Stimulated activated CD8-positive, alpha-beta memory T cell treated with anti-CD3 and anti-CD28 coated beads, Interleukin-15, amount 100 ng/mL, for 1 hour (primary cell): ENCODE data around the gene KCNK4.

Experiments used
- DNase-seq: peaks from one replicate; pipeline ENCODE4 v3.0.0-alpha.2; 2020; ENCODE audit warnings: low read depth

Gene KCNK4

GRCh38 chr11:64253481-64253880 lies 37.6 kb upstream of the KCNK4 start:
- DNase-seq: no peak

DNA sequence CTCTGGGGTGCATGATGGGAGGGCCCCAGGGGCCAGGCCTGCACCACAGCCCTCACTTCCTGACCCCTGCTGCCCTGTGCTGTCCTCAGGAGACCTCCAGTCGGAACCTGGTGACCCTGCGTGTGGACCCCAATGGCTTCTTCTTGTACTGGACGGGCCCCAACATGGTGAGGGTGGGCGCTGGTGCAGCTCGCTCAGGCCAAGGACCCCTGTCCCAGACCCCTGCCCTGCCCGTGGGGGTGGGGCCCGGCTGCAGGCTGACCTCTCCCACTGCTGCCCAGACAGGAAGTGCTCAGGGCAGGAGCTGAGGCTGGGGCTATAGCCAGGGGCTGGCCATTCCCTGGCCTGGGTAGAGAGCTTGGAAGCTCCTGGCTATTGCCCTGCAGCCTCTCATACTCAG lies 36.8 kb upstream of the KCNK4 start:
- DNase-seq: no peak

GRCh38 chr11:64255135-64256128 lies 35.7 kb upstream of the KCNK4 start:
- no peak for DNase-seq

- no peak for DNase-seq
These were observed 34.8 kb upstream of the KCNK4 start for GRCh38 chr11:64256300-64256699.

DNA sequence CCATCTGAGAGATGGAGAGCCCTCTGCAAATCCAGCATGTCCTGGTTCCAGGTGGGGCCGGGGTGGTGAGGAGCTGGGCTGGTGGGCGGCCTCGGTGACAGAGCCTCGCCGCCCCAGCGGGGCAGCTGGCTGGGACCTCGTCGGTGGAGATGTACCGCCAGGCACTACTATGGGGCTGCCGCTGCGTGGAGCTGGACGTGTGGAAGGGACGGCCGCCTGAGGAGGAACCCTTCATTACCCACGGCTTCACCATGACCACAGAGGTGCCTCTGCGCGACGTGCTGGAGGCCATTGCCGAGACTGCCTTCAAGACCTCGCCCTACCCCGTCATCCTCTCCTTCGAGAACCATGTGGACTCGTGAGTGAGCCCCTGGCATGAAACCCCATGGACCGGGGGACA lies 32.7 kb upstream of the KCNK4 start:
- no peak for DNase-seq

DNA sequence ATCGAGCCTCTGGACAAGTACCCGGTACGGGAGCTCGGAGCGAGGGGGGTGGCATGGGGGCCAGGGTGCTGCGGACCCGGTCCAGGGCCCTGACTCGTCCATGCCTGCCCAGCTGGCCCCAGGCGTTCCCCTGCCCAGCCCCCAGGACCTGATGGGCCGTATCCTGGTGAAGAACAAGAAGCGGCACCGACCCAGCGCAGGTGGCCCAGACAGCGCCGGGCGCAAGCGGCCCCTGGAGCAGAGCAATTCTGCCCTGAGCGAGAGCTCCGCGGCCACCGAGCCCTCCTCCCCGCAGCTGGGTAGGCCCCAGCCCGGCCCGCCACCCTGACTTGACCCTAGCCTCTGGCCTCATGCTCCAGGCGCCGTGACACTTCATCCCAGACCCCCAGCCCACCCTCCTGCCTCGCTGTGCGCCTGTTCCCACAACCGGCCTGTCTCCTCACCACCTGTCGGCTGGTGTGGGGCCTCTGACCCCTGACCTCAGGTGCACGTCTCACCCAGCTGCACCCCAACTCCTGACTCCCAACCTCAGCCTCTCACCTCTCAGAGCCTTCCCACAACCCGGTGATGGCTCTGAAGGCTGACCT lies 32.1 kb upstream of the KCNK4 start:
- no peak for DNase-seq

DNA sequence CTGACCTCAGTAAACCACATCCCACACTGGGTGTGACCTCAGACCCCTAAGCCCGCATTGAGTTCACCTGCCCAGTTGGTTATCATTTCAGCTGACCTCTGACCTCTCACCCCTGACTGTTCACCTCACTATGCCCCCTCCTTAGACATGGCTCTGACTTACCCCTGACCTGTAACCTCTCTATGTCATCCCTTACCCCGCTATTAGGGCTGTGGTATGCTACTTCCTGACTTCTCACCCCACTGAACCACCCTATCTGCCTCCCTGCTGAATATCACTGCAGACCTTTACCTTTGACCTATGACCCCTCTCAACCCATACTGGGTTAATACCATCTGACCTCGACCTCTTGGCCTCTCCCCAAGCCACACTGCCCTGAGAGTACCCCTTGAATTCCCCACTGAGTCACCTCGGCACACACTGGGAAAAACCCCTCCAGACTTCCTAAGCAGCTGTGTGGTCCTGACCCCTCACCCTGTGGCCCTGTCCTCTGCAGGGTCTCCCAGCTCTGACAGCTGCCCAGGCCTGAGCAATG lies 31.5 kb upstream of the KCNK4 start:
- DNase-seq: no peak

DNA sequence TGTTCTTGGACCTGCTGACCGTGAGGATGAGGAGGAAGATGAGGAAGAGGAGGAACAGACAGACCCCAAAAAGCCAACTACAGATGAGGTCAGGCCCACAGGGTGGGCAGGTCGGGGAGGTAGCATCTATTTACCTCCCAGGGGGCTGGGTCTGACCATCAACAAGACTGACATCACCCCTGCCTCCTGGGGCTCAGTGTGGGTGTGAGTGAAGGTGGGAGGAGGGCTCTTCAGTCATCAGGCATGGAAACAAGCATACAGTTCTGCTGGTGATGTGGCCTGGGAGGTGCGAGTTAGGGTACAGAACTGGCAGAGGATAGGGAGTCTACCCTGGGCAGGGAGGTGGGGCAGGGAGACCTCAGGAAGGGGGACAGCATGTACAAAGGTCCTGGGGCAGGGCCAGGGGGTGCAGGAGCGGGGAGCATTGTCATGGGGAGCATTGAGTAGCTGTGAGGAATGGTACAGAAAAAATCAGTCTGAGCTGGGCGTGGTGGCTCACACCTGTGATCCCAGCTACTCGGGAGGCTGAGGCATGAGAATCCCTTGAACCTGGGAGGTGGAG lies 30.9 kb upstream of the KCNK4 start:
- DNase-seq: no peak

DNA sequence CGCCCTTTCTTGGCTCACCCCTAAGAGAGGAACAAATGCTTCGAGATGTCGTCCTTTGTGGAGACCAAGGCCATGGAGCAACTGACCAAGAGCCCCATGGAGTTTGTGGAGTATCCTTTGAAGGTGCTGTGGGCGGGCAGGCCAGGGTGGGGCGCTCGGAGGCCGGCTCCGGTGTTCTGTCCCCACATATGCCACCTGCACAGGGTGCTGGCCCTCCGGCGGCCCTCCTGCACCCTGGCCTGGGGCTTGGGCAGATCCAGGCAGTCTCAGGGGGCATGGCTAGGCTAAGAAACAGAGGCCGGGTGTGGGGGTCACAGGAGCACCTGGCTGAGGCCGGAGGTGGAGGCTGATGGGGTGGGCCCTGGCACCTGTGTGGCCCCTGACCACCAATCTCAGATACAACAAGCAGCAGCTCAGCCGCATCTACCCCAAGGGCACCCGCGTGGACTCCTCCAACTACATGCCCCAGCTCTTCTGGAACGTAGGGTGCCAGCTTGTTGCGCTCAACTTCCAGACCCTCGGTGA lies 29.5 kb upstream of the KCNK4 start:
- no peak for DNase-seq

DNA sequence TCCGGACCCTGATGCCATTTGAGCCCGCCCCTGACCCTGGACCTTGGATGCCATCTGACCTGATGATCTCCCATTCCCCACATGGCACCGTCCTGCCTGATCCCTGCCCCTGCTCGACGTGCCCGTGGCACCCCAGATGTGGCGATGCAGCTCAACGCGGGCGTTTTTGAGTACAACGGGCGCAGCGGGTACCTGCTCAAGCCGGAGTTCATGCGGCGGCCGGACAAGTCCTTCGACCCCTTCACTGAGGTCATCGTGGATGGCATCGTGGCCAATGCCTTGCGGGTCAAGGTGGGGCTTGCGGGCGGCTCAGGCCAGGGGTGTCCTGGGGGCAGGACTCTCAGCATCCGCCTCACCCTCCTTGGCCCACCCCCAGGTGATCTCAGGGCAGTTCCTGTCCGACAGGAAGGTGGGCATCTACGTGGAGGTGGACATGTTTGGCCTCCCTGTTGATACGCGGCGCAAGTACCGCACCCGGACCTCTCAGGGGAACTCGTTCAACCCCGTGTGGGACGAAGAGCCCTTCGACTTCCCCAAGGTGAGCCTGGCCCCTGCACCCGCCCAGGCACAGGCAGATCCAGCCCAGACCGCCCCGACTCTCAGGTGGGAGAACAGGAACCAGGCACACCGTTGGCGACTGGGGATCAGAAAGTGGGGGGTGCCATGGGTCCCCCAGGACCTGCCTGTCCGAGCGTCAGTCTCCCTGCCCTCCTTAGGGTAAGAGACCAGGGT lies 28.7 kb upstream of the KCNK4 start:
- DNase-seq: no peak

GRCh38 chr11:64263021-64263946 lies 27.8 kb upstream of the KCNK4 start:
- no peak for DNase-seq

DNA sequence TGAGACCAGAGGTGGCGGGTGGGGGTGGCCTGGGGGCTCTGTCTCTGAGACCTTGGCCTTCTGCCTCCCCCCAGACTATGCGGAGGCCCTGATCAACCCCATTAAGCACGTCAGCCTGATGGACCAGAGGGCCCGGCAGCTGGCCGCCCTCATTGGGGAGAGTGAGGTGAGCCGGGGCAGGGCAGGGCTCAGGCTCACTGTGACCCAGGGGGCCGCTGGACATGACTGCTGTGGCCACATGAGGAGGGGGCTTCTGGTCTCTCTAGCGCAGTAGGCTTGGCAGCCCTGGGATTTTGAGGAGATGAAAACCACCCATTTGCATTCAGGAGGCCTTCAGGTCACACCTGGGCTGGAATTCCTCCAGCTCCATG lies 27.2 kb upstream of the KCNK4 start:
- DNase-seq: no peak

DNA sequence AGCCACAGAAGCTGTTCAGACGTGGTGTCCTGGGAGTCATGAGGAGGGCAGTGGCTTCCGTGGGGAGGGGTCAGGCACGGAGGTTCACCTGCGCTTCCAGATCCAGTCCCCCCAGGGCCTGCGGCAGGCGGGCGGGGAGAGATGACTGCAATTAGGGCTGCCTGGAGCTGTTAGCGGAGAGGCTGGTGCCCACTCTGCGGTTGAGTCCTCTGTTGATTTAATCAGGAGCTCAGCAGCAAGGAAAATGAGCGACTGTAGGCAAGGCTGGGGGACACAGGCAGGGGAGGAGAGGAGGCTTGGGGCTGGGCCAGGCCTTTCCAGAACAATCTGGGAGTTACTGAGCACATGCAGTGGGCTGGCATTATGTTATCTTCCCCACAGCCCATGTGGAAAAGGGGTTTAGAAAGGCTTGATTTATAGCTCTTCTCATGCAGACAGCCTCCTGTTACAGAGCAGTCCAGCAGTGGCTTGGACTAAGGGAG lies 26.7 kb upstream of the KCNK4 start:
- DNase-seq: no peak

DNA sequence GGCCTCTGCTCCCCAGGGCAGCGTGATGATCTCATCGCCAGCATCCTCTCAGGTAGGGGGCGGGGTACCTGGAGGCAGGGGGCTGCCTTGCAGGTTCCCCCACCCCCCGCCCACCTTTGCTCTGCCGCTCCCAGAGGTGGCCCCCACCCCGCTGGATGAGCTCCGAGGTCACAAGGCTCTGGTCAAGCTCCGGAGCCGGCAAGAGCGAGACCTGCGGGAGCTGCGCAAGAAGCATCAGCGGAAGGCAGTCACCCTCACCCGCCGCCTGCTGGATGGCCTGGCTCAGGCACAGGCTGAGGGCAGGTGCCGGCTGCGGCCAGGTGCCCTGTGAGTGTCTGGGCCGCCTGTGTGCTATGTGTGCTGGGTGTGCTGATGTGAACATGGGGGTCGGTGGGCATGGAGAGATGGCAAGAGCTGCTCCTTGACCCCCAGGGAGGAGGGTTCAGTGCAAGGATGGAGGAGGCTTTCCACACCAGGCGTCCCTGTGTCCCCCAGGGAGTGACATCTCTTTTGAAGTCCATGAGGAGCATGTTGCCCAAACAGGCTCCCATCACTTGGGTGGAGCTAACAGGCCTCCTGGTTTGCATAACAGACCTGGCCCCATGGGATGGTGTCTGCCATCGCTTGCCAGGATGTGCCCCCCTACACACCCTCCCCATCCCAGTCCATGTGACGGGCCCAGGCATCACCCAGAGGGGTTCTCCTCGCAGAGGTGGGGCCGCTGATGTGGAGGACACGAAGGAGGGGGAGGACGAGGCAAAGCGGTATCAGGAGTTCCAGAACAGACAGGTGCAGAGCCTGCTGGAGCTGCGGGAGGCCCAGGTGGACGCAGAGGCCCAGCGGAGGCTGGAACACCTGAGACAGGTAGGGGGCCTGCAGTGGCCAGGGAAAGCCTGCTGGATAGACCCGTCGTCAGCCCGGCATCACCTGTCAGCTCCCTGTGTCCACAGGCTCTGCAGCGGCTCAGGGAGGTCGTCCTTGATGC lies 25.6 kb upstream of the KCNK4 start:
- DNase-seq: no peak

GRCh38 chr11:64266339-64266738 lies 24.8 kb upstream of the KCNK4 start:
- DNase-seq: no peak

GRCh38 chr11:64267207-64267945 lies 23.7 kb upstream of the KCNK4 start:
- no peak for DNase-seq

DNA sequence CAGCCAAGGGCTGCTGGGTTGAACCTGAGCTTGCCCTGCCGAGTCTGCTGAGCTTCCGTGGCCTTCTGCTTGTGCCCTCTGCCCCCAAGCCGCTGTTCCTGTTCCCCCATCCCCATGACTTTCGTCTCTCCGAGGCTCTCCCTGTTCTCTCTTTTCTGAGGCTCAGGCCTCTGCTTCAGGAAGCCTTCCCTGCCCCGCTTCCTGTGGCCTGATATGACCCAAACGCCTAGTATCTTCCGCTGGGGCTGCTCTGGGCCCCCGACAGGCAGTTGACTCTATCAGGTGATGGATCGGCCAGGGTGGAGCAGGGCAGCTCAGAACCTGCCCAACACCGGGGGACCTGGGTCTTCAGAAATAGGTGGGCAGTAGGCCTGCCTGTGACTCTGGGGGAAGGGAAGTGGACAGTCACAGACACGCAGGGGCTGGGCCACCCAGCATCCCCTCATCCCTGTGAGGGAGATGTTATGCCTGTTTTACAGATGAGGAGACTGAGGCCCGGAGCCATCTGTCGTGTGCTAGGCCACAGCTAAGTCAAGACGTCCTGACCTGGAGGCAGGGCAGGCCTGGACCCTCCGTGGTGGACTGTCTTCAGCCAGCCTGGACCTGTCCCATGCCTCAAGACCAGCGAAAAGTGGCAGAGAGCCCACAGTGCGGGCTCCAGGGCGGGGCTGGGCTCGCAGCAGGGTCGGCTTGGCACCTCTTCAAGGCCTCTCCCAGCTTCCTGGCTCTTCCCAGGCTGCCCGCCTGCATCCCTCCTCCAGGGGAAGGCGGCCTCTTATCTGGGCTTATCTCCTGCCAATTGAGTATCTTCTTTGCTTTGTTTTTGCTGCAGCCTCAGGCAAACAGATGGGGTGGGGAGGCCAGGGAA lies 22.8 kb upstream of the KCNK4 start:
- DNase-seq: no peak
